GOT3 (cell line): Measurements from ENCODE around the gene THADA.

Experiments
- DNase-seq: peaks from one replicate; lab custom pipeline; 2025; ENCODE audit warnings: mixed read lengths; lab: John Stamatoyannopoulos, UW

Gene THADA

GRCh38 chr2:43384143-43384542 is 211.7 kb downstream of the THADA start:
- no peak for DNase-seq

- DNase-seq, result no peak
Measured at GRCh38 chr2:43383533-43383932, 212.3 kb downstream of the THADA start.

GRCh38 chr2:43379494-43379893 is 216.3 kb downstream of the THADA start:
- no peak for DNase-seq

GRCh38 chr2:43377327-43377726 is 218.5 kb downstream of the THADA start:
- DNase-seq, result no peak

- DNase-seq, result no peak
Measured at GRCh38 chr2:43376523-43377198, 219.2 kb downstream of the THADA start.

- DNase-seq, result no peak
Measured at GRCh38 chr2:43375746-43376522, 219.9 kb downstream of the THADA start.

- no peak for DNase-seq
Measured at GRCh38 chr2:43372416-43373081, 223.3 kb downstream of the THADA start.

GRCh38 chr2:43370705-43371104 is 225.1 kb downstream of the THADA start:
- no peak for DNase-seq

GRCh38 chr2:43370146-43370545 is 225.7 kb downstream of the THADA start:
- no peak for DNase-seq

GRCh38 chr2:43368483-43369385 is 227.1 kb downstream of the THADA start:
- no peak for DNase-seq

- no peak for DNase-seq
Measured at GRCh38 chr2:43367012-43367782, 228.6 kb downstream of the THADA start.

- DNase-seq, result no peak
Measured at GRCh38 chr2:43363120-43363519, 232.7 kb downstream of the THADA start.

- no peak for DNase-seq
Measured at GRCh38 chr2:43361286-43361685, 234.6 kb downstream of the THADA start.

GRCh38 chr2:43360137-43360536 is 235.7 kb downstream of the THADA start:
- no peak for DNase-seq

- DNase-seq, result no peak
Measured at GRCh38 chr2:43358410-43359201, 237.2 kb downstream of the THADA start.

- DNase-seq, result no peak
Measured at GRCh38 chr2:43356774-43357173, 239.1 kb downstream of the THADA start.

GRCh38 chr2:43355399-43355798 is 240.4 kb downstream of the THADA start:
- no peak for DNase-seq

- no peak for DNase-seq
Measured at GRCh38 chr2:43349904-43350303, 245.9 kb downstream of the THADA start.

GRCh38 chr2:43348908-43349661 is 246.8 kb downstream of the THADA start:
- DNase-seq, result no peak

GRCh38 chr2:43347746-43348145 is 248.1 kb downstream of the THADA start:
- DNase-seq, result no peak
